Measurements from ENCODE around the gene ENC1.

Gene ENC1

GRCh38 chr5:74641735-74642542 is 1.4 kb upstream of the ENC1 start:
- Histone ChIP-seq H3K36me3 (no peaks in the 10 kb centered on the region), H3K27me3 (peaks cover 15% of the 10 kb centered on the region), H3K4me1 (ENCODE audit: control insufficient read depth in 1 of 2, insufficient read depth in 1 of 2, low read depth in 1 of 2, low read length in 1 of 2) (peaks cover 60 to 76% of the 10 kb centered on the region in 2 experiments), H3K4me3 (ENCODE audit: low read depth in 1 of 2, low read length in 1 of 2) (peak overlapping the region; percentile 72 to 74), H3K9me3 (no peaks in the 10 kb centered on the region), H3K27ac (peak overlapping the region; percentile 80)
- TF ChIP-seq CTCF (IDR thresholded peaks at IDR 0.05), result no peak

GRCh38 chr5:74640954-74641734 is 616 bp upstream of the ENC1 start:
- Histone ChIP-seq H3K4me1 (ENCODE audit: control insufficient read depth in 1 of 2, insufficient read depth in 1 of 2, low read depth in 1 of 2, low read length in 1 of 2) (peaks cover 60 to 76% of the 10 kb centered on the region in 2 experiments), H3K36me3 (peaks cover under 1% of the 10 kb centered on the region), H3K27ac (peak overlapping the region; percentile 80), H3K27me3 (peaks cover 15% of the 10 kb centered on the region), H3K4me3 (ENCODE audit: low read depth in 1 of 2, low read length in 1 of 2) (peak overlapping the region; percentile 72 to 74), H3K9me3 (no peaks in the 10 kb centered on the region)
- no peak for TF ChIP-seq CTCF (IDR thresholded peaks at IDR 0.05)

GRCh38 chr5:74639807-74640449 is 600 bp downstream of the ENC1 start:
- no peak for TF ChIP-seq CTCF (IDR thresholded peaks at IDR 0.05)
- Histone ChIP-seq H3K9me3 (no peaks in the 10 kb centered on the region), H3K4me1 (ENCODE audit: control insufficient read depth in 1 of 2, insufficient read depth in 1 of 2, low read depth in 1 of 2, low read length in 1 of 2) (peaks cover 60 to 73% of the 10 kb centered on the region in 2 experiments), H3K27me3 (peaks cover 15% of the 10 kb centered on the region), H3K27ac (peak overlapping the region; percentile 80), H3K36me3 (peaks cover 13% of the 10 kb centered on the region), H3K4me3 (ENCODE audit: low read depth in 1 of 2, low read length in 1 of 2) (peak overlapping the region; percentile 72 to 74)

- peaks cover 15% of the 10 kb centered on the region for H3K27me3 ChIP-seq
- peak overlapping the region; percentile 72 to 74 for H3K4me3 ChIP-seq (ENCODE audit: low read depth in 1 of 2, low read length in 1 of 2)
- peaks cover 18% of the 10 kb centered on the region for H3K36me3 ChIP-seq
- H3K27ac ChIP-seq, result no peak overlapping the region
- H3K9me3 ChIP-seq, result no peaks in the 10 kb centered on the region
- H3K4me1 ChIP-seq (ENCODE audit: control insufficient read depth in 1 of 2, insufficient read depth in 1 of 2, low read depth in 1 of 2, low read length in 1 of 2), result peaks cover 55 to 66% of the 10 kb centered on the region in 2 experiments
- TF ChIP-seq CTCF (IDR thresholded peaks at IDR 0.05), result no peak
These were observed 1.3 kb downstream of the ENC1 start for GRCh38 chr5:74638970-74639806.

GRCh38 chr5:74638544-74638969 is 2.0 kb downstream of the ENC1 start:
- Histone ChIP-seq H3K4me1 (ENCODE audit: control insufficient read depth in 1 of 2, insufficient read depth in 1 of 2, low read depth in 1 of 2, low read length in 1 of 2) (peaks cover 49 to 59% of the 10 kb centered on the region in 2 experiments), H3K9me3 (no peaks in the 10 kb centered on the region), H3K27ac (no peak overlapping the region), H3K27me3 (peaks cover 15% of the 10 kb centered on the region), H3K4me3 (ENCODE audit: low read depth in 1 of 2, low read length in 1 of 2) (peak overlapping the region in 1 of 2 experiments; percentile 74), H3K36me3 (peaks cover 24% of the 10 kb centered on the region)
- no peak for TF ChIP-seq CTCF (IDR thresholded peaks at IDR 0.05)
